Measurements from ENCODE around the gene ELMO3.

Gene ELMO3

DNA sequence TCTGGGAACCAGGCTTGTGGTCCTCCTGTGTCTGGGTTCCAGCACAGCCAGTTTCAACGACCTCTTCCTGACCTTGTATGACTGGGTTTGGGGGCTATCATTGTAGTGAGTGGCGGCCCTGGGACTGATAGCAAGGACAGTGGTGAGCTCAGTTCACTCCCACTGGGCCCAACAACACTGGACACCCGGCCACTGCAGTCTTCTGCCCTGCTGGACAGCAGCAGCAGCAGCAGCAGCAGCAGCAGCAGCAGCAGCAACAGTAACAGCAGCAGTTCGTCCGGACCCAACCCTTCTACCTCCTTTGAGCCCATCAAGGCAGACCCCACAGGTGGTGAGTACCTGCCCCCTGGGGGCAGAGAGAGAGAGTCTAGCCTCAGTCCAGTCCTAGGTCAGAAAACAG, 3.3 kb upstream of the ELMO3 start:
- no peak for DNase-seq (ENCODE audit: low read depth, low spot score)

DNA sequence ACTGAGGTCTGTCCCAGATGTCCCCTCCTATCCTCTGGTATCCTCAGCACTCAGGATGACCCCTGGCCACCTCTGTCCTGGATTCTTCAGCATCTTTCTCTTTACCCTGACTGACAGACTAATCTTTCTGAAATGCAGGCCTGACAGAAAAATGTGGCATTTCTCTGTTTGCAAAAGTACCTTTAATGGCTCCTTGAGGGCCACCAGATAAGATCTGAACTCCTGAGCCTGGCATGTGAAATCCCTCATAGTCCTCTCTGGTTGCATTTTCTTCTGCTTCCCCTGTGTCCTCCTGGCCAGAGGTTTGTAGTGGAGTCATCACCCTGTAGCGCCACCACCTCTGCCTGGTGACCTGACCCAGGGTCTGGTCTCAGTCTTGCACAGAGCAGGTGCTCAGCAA, 2.0 kb upstream of the ELMO3 start:
- no peak for DNase-seq (ENCODE audit: low read depth, low spot score)

DNA sequence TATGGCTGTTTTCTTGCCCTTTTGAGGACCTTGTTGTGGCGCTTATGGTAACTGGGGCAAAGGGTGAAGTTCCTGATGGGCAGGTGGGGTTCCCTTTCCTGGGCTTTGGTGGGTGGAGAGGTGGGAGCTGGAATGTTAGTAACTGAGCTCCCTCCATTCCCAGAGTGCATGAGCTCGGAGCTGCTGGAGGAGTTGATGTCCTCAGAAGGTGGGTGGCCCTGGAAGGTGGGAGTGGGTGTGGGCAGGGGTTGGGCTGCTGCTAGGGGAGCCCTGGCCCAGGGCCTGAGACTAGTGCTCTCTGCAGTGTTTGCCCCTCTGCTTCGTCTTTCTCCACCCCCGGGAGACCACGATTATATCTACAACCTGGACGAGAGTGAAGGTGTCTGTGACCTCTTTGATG, 1.2 kb upstream of the ELMO3 start:
- no peak for DNase-seq (ENCODE audit: low read depth, low spot score)

DNA sequence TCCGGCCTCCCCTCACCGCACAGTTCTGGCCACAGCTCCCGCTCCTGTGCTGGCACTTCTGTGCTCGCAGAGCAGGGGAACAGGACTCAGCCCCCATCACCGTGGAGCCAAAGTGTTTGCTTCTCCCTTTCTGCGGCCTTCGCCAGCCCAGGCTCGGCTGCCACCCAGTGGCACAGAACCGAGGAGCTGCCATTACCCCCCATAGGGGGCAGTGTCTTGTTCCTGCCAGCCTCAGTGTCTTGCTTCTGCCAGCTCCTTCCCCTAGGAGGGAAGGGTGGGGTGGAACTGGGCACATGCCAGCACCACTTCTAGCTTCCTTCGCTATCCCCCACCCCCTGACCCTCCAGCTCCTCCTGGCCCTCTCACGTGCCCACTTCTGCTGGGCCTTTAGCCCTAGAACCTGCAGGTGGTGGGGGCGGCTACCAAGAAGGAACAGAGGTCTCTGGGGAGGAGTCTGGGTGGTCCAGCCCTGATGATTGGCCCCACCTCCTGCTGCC, 645 bp upstream of the ELMO3 start:
- peak; percentile 65 for DNase-seq (ENCODE audit: low read depth, low spot score)

DNA sequence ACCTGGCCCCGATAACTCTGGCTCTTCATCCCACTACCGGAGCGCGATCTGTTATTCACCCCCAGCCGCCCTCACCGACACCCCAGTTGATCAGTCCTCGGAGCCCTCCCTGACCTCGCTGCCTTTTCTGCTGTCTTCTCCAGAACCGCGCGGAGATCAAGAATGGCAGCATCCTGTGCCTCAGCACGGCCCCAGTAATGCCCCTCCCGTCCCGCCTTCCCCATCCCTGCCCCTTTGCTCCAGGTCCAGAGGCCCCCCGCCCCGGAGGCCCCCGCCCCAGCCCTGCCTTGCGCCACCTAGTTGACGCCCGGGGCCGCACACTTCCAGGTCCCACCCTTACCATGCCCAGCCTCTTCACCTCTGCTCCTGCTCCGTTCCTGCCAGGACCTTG, 872 bp downstream of the ELMO3 start:
- DNase-seq (ENCODE audit: low read depth, low spot score) = no peak

DNA sequence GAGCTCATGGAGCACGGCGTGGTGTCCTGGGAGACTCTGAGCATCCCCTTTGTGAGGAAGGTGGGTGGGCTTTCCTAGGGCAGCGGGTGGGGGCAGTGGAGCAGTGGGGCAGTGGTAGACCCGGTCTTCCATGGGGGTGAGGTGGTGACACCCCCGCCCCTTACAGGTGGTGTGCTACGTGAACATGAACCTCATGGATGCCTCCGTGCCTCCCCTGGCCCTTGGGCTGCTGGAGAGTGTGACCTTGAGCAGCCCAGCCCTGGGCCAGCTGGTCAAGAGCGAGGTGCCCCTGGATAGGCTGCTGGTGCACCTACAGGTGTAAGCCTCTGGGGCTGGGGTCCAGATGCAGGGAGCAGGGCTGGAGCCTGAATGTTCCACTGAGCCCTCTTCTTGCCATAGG, 1.6 kb downstream of the ELMO3 start:
- DNase-seq (ENCODE audit: low read depth, low spot score) = no peak

DNA sequence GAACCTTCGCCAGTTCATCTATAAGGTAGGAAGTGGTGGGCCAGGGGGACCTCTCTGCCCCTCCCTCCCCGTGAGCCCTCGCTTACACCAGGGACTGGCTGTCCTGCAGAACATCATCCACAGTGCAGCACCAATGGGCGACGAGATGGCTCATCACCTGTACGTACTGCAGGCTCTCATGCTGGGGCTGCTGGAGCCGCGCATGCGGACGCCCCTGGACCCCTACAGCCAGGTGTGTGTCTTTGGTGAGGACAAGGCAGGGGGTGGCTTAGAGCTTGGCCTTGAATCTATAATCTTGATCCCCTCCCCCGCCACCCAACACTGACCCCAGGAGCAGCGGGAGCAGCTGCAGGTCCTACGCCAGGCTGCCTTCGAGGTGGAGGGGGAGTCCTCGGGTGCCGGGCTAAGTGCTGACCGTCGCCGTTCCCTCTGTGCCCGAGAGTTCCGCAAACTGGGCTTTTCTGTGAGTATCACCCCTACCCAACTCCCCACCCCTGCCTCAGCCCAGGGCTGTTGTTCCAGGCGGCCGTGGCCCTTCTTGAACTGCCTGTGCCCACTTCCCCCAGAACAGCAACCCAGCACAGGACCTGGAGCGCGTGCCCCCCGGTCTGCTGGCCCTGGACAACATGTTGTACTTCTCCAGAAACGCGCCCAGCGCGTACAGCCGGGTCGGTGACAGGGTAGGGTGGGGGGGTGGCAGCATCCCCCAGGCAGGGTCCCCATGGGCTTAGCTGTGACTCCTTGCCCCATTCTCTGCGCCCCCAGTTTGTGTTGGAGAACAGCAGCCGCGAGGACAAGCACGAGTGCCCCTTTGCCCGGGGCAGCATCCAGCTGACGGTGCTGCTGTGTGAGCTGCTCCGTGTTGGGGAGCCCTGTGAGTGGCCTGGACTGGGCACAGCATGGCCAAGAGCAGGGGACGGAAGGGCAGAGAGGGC, 2.7 kb downstream of the ELMO3 start:
- DNase-seq (ENCODE audit: low read depth, low spot score) = no peak

DNA sequence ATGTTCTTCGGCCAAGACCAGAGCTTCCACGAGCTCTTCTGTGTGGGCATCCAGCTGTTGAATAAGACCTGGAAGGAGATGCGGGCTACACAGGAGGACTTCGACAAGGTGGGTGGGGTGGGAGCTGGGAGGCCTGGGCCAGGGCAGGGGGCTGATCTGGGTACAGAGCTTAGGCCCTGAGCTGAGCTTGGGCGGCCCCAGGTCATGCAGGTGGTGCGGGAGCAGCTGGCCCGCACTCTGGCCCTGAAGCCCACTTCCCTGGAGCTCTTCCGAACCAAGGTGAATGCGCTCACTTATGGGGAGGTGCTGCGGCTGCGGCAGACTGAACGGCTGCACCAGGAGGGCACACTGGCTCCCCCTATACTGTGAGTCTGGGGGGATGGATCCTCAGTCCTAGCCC, 3.5 kb downstream of the ELMO3 start:
- no peak for DNase-seq (ENCODE audit: low read depth, low spot score)

DNA sequence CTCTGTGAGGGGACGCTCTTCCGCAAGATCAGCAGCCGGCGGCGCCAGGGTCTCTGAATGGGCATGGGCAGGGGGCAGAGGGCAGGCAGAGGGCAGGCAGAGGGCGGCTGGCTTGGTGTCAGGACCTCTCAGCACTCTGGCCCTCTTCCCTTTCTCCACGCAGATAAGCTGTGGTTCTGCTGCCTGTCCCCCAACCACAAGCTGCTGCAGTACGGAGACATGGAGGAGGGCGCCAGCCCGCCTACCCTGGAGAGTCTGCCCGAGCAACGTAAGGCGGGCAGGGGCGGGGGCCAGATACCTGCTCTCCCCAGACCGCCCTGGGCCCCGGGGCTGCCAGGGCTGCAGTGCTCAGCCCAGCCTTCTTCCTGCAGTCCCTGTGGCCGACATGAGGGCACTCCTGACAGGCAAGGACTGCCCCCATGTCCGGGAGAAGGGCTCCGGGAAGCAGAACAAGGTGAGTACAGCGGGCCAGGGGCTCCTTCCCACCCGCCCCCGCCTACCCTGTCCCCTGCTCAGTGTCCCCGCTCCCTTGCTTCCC, 4.1 kb downstream of the ELMO3 start:
- DNase-seq (ENCODE audit: low read depth, low spot score) = no peak

DNA sequence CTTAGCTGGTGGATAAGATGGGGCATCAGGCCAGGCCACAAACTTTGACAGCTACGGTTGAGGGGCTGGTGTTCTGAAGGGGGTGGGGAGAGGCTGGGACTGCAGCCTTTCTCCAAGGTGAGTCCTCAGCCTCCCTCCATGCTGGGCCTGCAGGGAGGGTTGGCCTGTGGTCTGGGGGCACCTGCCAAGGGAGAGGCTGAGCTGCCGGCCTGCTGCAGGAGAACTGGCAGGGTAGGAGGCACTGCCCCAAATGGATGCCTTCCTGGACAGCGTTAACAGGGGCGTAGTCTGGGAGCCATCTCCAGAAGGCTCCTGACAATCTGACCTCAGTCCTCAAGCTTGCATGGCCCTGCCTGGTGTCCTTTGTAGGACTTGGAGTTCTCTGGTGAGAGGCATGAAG, 5.1 kb downstream of the ELMO3 start:
- DNase-seq (ENCODE audit: low read depth, low spot score) = no peak

DNA sequence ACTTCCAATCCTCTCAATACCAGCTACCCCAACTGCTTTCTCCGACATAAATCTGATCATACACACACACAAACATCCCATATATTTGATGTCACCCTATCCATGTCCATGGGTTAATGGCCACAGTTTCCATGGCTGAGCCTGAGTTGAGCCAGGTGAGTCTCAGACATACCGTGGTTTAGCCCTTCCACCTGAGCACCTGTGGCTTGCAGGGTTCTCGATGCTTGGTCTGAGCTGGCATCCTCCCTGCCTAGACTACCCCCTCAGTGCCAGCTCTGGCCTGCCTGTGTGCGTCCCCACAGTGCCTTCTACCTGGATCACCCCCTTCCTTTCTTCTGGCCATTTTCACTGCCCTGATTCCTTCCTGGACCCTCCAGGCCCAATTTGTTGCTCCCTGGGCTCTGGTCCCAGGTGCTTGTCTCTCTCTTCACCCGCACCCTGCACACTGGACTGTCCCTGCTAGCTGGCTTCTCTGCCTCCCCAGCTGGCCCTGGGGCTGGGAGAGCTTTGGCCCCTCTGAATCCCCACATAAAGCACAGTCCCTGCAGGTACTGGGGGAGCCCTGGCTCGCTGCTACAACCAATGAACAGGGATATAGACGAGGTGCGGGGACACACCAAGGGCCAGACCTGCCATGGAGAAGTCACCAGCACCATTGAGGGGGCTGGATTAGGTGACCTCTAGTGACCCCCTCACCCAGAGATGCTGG, 7.4 kb downstream of the ELMO3 start:
- DNase-seq (ENCODE audit: low read depth, low spot score) = no peak

DNA sequence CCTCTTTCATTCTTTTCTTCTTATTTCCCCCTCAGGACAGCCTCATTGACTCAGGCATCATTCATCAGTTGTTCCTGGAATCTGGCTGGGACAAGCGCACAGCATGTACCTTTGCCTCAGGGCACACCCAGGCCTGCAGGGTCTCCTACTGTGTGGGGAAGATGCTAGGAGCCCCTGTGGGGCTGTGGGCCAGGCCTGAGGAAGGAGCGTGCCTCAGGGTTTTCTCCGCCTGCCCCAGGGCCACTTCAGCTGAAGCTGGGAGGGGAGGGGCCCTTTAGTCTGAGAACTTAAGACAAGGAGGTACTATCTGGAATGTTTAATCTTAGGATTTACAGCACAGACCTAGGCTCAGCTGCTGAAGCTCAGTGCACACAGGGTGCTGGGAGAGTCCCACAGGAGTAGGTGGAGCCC, 7.9 kb downstream of the ELMO3 start:
- no peak for DNase-seq (ENCODE audit: low read depth, low spot score)

DNA sequence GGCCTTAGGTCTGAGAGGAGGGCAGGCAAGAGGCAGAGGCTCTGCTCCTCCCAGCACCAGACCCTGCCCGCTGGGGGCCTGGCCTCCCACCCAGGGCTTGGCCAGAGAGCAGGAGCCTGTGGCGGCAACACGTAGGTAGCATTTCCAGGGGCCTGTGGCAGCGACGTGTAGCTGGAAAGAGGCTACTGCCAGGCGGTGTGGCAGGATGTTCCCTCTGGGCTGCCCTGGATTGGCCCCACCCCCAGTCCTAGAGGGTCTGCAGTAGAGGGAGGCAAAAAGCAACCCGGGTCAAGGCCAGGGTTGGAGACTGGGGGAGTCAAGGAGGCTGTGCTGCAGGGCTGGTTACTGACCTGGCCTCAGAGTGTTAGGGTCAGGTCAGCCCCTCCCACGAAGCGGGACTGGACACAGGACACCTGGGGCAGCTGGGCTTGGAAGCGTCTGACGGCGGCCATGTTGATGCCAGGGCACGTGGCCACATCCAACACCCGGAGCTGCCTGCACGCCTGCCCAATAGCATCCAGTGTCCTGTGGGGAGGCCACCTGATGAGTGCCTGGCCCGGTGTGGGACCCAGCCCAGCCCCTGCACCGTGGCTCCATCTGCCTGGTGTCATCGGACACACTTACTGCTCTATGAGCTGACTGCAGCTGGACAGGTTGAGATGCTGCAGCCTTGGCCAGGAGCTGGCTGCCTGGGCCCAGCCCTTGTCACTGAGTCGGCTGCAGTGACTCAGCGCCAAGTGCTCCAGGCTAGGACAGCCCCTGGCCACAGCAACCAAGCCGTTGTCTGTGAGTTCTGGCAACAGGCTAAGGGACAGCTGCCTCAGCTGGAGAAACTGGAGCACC, 8.5 kb downstream of the ELMO3 start:
- DNase-seq (ENCODE audit: low read depth, low spot score) = peak; percentile 67

DNA sequence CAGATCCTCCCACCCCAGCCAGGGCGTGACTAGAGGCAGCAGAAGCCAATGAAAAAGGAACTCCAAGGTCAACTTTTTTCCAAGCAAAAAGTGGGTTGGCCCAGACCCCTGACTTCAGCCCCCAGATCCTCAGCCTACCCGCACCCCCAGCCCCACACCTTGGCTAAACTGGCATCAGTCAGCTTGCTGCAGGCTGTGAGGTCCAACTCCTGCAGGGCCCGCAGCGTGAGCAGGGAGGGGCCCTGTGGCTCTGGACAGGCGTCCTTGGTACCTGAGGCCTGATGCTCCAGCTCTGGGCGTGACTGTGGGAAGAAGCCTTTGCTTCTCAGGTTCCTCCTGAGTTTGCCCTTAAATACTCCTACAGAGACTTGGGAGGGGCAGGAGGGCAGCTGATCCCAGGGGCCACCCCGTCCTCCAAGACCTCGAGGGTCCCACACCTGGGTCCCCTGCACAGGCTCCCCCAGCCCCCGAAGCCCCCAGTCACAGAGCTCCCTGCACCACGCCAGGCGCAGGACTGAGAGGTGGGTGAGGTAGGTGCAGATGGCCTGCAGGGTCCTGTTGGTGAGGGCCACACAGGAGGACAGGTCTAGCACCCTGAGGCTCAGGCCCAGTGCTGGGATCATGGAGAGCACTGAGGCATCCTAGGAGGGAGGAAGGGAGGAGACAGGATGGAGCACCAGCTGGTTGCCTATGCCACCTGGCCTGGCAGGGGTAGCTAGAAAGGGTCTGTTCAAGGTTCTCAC, 9.4 kb downstream of the ELMO3 start:
- DNase-seq (ENCODE audit: low read depth, low spot score) = no peak

DNA sequence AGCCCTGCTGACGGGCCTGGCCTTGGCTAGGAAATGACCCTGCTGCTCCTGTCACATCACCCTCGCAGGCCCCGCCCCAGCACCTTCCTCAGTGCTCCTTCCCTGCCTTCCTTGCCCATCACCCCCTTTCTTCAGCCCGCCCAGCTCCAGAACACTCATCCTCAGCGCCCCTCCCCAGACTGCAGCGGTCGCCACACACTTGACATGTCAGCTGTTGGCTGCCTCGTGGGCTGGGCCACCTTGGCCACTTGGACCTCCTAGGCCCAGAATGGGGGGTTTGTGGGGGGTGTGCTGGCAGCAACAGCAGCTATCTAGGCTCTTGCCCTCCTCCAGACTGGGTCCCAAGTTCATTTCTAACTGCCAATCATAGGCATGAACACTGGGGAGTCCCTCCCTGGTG, 10.6 kb downstream of the ELMO3 start:
- DNase-seq (ENCODE audit: low read depth, low spot score) = no peak

DNA sequence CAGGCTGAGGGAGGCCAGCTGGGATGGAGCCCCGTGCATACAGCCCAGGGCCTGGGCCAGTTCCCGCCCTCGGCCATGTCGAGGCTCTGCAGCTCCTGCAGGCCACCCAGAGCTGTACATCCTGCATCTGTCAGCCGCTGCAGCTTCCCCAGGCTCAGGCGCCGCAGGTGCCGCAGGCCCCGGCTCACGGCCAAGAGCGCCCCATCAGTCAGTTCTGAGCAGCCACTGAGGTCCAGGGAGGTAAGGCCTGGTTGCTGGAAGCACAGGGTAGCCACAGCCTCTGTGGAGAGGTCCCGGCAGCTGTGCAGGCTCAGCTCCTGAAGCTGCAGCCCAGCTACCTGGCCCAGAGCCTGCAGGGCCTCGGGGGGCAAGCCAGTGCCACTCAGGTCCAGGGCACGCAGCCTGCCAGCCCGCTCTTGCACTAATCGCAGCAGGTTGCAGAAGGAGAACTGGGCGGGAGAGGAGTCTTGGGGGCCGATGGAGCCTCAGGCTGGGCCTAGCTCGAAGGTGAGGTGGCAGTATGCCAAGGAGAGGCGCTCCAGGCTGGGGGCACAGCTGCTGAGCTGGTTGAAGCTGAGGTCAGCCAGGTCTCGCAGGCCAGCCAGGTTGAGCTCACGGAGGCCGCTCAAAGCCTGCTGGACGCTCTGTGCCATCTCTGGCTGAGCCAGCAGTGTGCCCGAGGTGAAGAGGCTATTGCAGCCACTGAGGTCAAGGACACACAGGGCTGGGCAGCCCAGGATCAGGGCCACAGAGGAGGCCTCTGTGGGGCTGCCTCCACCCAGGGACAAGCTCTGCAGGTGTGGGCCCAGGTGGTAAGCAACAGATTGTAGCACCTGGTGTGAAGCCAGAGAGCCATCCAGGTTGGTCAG, 11.4 kb downstream of the ELMO3 start:
- DNase-seq (ENCODE audit: low read depth, low spot score) = no peak

DNA sequence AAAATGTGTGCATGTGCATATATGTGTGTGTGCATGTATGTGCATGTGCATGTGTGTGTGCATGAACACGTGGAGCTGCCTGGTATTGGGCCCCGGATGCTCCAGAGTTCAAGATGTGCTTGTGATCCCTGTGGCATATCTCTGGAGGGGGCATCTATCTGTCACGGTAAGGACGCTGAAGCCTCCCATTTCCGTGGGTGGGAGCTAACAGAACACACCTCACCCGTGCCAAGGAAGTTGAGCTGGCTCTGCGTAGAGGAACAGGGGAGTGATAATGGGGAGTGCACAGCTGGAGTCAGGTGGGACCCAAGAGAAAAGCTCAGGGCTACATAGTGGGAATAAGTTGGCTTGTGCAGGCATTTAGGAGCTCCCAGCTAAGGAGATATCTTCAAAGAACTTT, 12.7 kb downstream of the ELMO3 start:
- DNase-seq (ENCODE audit: low read depth, low spot score) = no peak

DNA sequence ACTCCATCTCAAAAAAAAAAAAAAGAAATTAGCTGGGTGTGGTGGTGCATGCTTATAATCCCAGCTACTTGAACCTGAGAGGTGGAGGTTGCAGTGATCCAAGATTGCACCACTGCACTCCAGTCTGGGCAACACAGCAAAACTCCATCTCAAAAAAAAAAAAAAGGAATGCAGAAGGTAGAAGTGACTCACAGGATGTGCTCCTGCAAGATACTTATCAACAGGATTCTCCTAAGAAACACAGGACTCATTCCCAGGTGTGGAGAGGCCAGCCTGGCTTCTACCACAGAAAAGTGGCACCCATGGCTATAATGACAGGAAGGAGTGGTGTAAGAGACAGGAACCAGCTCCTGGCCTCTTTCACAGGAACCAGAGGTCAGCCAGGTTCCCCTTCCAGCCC, 13.8 kb downstream of the ELMO3 start:
- DNase-seq (ENCODE audit: low read depth, low spot score) = no peak

DNA sequence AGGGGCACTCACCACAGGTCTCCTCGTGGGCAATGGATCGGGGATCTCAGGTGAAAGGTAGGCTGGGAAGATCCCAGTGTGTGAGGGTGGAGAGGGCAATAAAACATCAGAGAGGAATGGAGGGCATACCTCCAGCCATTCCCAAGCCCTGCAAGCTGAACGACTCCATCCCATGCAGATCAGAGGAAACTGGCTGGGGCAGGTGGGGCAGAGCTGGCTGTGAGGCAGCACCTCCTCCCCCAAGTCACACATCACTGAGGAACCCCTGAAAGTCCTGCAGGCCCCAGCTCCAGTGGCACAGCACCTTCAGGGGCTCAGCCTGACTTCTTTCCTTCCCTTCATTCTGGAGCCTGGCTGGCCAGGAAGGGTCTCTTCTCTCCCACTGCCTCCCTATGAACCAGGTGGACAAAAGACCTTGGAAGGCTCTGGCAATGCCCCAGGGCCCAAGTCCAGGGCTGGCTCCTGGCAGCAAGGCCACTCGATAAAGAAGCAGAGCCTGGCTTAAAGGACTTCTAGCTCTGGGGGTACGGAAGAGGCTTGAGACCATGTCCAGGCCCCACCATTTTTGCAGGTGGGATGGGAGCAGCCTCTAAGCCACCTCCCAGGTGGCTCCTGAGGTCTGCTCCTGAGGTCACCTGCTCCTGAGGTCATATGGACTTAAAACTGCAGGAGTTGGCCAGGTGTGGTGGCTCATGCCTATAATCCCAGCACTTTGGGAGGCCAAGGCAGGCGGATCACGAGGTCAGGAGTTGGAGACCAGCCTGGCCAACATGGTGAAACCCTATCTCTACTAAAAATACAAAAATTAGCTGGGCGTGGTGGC, 14.5 kb downstream of the ELMO3 start:
- DNase-seq (ENCODE audit: low read depth, low spot score) = no peak
